Natural killer cell treated with Interleukin-12 subunit alpha and Interleukin-12 subunit beta and Interleukin-15 and Interleukin-18, amount 100 ng/mL, for 72 hours (primary cell): ENCODE data around the gene PLAA. TPM values are rescaled to one million over a fixed set of nuclear protein-coding genes. Genes with fewer than 3 reads are reported as not detected.

Source experiments
- ATAC-seq, 2 donors: fragments of 150-1000 bp; cut with Tn5 transposase in 1 of 2; sonication (Bioruptor Pico), chemical (Tn5 transposase) in 1 of 2; 2 replicates each; pipeline ENCODE4 v1.10.0; 2021
- DNase-seq: peaks from one replicate; pipeline ENCODE4 v3.0.0; 2022; ENCODE audit warnings: low spot score
- H3K27ac Mint-ChIP-seq, 2 donors: 1 replicate in 1 of 2; 2 replicates in 1 of 2; pipeline ENCODE4 v1.8.0; 2022; ENCODE audit warnings: mixed read lengths in 2 of 2, mild to moderate bottlenecking in 1 of 2, moderate library complexity in 1 of 2
- H3K27me3 Mint-ChIP-seq, 2 donors: 1 replicate in 1 of 2; 2 replicates in 1 of 2; pipeline ENCODE4 v1.8.0; 2022; ENCODE audit warnings: mixed read lengths in 2 of 2
- H3K36me3 Mint-ChIP-seq: one replicate; pipeline ENCODE4 v1.8.0; 2022; ENCODE audit warnings: mixed read lengths
- H3K4me1 Mint-ChIP-seq, 2 donors: 1 replicate in 1 of 2; 2 replicates in 1 of 2; pipeline ENCODE4 v1.8.0; 2022; ENCODE audit warnings: low read depth in 2 of 2, mixed read lengths in 2 of 2, mild to moderate bottlenecking in 1 of 2
- H3K4me3 Mint-ChIP-seq: one replicate; pipeline ENCODE4 v1.8.0; 2022; ENCODE audit warnings: mixed read lengths
- H3K9me3 Mint-ChIP-seq: 2 replicates; pipeline ENCODE4 v1.8.0; 2022; ENCODE audit warnings: mixed read lengths
- total RNA-seq, 2 donors: library from RNA; stranded (reverse); gene quantifications; one replicate each; pipeline ENCODE4 v1.2.3, GENCODE V29; 2022

Gene PLAA
- 10 to 100 TPM; 42.5 to 47.2 TPM for total RNA-seq

- peak within 1 kb of the TSS; percentile 99 to 100 for H3K27ac Mint-ChIP-seq
Observed at GRCh38 chr9:26946753-26947727, at the start of gene PLAA. TSS of gene PLAA (minus strand) at chr9:26947242. CDS start at chr9:26947045, 197 bp downstream.

GRCh38 chr9:26995810-26996209, 48.8 kb upstream of the PLAA start:
- ATAC-seq (no peak), DNase-seq (no peak)
- no peaks in the 10 kb centered on the region for H3K4me1 Mint-ChIP-seq
- H3K36me3 Mint-ChIP-seq: no peaks in the 10 kb centered on the region
- no peaks in the 10 kb centered on the region for H3K9me3 Mint-ChIP-seq
- no peaks in the 10 kb centered on the region for H3K27me3 Mint-ChIP-seq
- H3K27ac Mint-ChIP-seq: no peak overlapping the region
- H3K4me3 Mint-ChIP-seq: no peak overlapping the region

More at GRCh38 chr9:26946753-26947727, at the start of gene PLAA:
- ATAC-seq (peak; percentile 99), DNase-seq (peak; percentile 87)
- peaks cover 4 to 6% of the 10 kb centered on the region in 2 donors for H3K27me3 Mint-ChIP-seq
- H3K4me1 Mint-ChIP-seq: peaks cover 27 to 37% of the 10 kb centered on the region in 2 donors
- no peaks in the 10 kb centered on the region for H3K9me3 Mint-ChIP-seq
- peaks cover 11% of the 10 kb centered on the region for H3K36me3 Mint-ChIP-seq
- peak within 1 kb of the TSS; percentile 86 for H3K4me3 Mint-ChIP-seq

- H3K4me1 Mint-ChIP-seq: no peaks in the 10 kb centered on the region
- H3K36me3 Mint-ChIP-seq: peaks cover 12% of the 10 kb centered on the region
- no peak overlapping the region for H3K27ac Mint-ChIP-seq
- H3K4me3 Mint-ChIP-seq: no peak overlapping the region
- ATAC-seq: no peak
- DNase-seq: no peak
- no peaks in the 10 kb centered on the region for H3K9me3 Mint-ChIP-seq
- no peaks in the 10 kb centered on the region for H3K27me3 Mint-ChIP-seq
Observed at GRCh38 chr9:26983340-26983739, 36.3 kb upstream of the PLAA start.

GRCh38 chr9:26975728-26976707, 29.0 kb upstream of the PLAA start:
- H3K9me3 Mint-ChIP-seq: no peaks in the 10 kb centered on the region
- DNase-seq (no peak), ATAC-seq (no peak)
- H3K36me3 Mint-ChIP-seq: no peaks in the 10 kb centered on the region
- no peak overlapping the region for H3K27ac Mint-ChIP-seq
- no peaks in the 10 kb centered on the region for H3K27me3 Mint-ChIP-seq
- H3K4me3 Mint-ChIP-seq: no peak overlapping the region
- no peaks in the 10 kb centered on the region for H3K4me1 Mint-ChIP-seq

GRCh38 chr9:26974927-26975326, 27.9 kb upstream of the PLAA start:
- H3K4me3 Mint-ChIP-seq: no peak overlapping the region
- no peak overlapping the region for H3K27ac Mint-ChIP-seq
- no peaks in the 10 kb centered on the region for H3K27me3 Mint-ChIP-seq
- ATAC-seq (no peak), DNase-seq (no peak)
- peaks cover 3% of the 10 kb centered on the region for H3K36me3 Mint-ChIP-seq
- no peaks in the 10 kb centered on the region for H3K4me1 Mint-ChIP-seq
- H3K9me3 Mint-ChIP-seq: no peaks in the 10 kb centered on the region

GRCh38 chr9:26973989-26974388, 26.9 kb upstream of the PLAA start:
- Mint-ChIP-seq H3K9me3 (no peaks in the 10 kb centered on the region), H3K27me3 (no peaks in the 10 kb centered on the region), H3K27ac (no peak overlapping the region), H3K4me1 (no peaks in the 10 kb centered on the region), H3K4me3 (no peak overlapping the region), H3K36me3 (peaks cover 7% of the 10 kb centered on the region)
- ATAC-seq (no peak), DNase-seq (no peak)

- Mint-ChIP-seq H3K4me3 (no peak overlapping the region), H3K27ac (no peak overlapping the region), H3K36me3 (peaks cover 7% of the 10 kb centered on the region), H3K4me1 (peaks cover 0 to 3% of the 10 kb centered on the region in 2 donors), H3K9me3 (no peaks in the 10 kb centered on the region), H3K27me3 (no peaks in the 10 kb centered on the region)
- ATAC-seq (no peak), DNase-seq (no peak)
Observed at GRCh38 chr9:26971721-26972120, 24.7 kb upstream of the PLAA start.

GRCh38 chr9:26956860-26957233, 9.8 kb upstream of the PLAA start:
- Mint-ChIP-seq H3K4me1 (peaks cover 18 to 21% of the 10 kb centered on the region in 2 donors), H3K27ac (peak overlapping the region; percentile 87 to 94), H3K9me3 (no peaks in the 10 kb centered on the region), H3K27me3 (no peaks in the 10 kb centered on the region), H3K36me3 (no peaks in the 10 kb centered on the region), H3K4me3 (peak overlapping the region; percentile 83)
- ATAC-seq (no peak), DNase-seq (no peak)

GRCh38 chr9:26955921-26956859, 9.1 kb upstream of the PLAA start, which contains the start of gene IFT74:
TSS of gene IFT74 (plus strand) at chr9:26956412. CDS start at chr9:26961968, 5,556 bp downstream.
- H3K9me3 Mint-ChIP-seq: no peaks in the 10 kb centered on the region

GRCh38 chr9:26955222-26955903, 8.3 kb upstream of the PLAA start:
- peak overlapping the region; percentile 87 to 94 for H3K27ac Mint-ChIP-seq

More at GRCh38 chr9:26955921-26956859, 9.1 kb upstream of the PLAA start, which contains the start of gene IFT74:
- ATAC-seq: peak; percentile 100
- peaks cover 17 to 18% of the 10 kb centered on the region in 2 donors for H3K4me1 Mint-ChIP-seq
- H3K27me3 Mint-ChIP-seq: no peaks in the 10 kb centered on the region
- peak; percentile 96 for DNase-seq
- H3K4me3 Mint-ChIP-seq: peak within 1 kb of the TSS; percentile 83
- peak within 1 kb of the TSS; percentile 87 to 94 for H3K27ac Mint-ChIP-seq
- no peaks in the 10 kb centered on the region for H3K36me3 Mint-ChIP-seq

GRCh38 chr9:26954050-26954508, 7.0 kb upstream of the PLAA start:
- Mint-ChIP-seq H3K27me3 (peaks cover 0 to 3% of the 10 kb centered on the region in 2 donors), H3K27ac (peak overlapping the region; percentile 74 to 87), H3K4me3 (peak overlapping the region; percentile 70), H3K36me3 (no peaks in the 10 kb centered on the region), H3K9me3 (no peaks in the 10 kb centered on the region), H3K4me1 (peaks cover 16 to 18% of the 10 kb centered on the region in 2 donors)
- ATAC-seq (peak in 1 of 2 donors; percentile 69), DNase-seq (no peak)

More at GRCh38 chr9:26955222-26955903, 8.3 kb upstream of the PLAA start:
- DNase-seq: no peak
- Mint-ChIP-seq H3K4me3 (peak overlapping the region; percentile 83), H3K27me3 (no peaks in the 10 kb centered on the region), H3K36me3 (no peaks in the 10 kb centered on the region), H3K9me3 (no peaks in the 10 kb centered on the region), H3K4me1 (peaks cover 16 to 18% of the 10 kb centered on the region in 2 donors)
- no peak for ATAC-seq

GRCh38 chr9:26951794-26952193, 4.8 kb upstream of the PLAA start:
- peaks cover 4% of the 10 kb centered on the region for H3K36me3 Mint-ChIP-seq
- peaks cover 22 to 29% of the 10 kb centered on the region in 2 donors for H3K4me1 Mint-ChIP-seq
- ATAC-seq (no peak), DNase-seq (no peak)
- peaks cover 4 to 6% of the 10 kb centered on the region in 2 donors for H3K27me3 Mint-ChIP-seq
- H3K9me3 Mint-ChIP-seq: no peaks in the 10 kb centered on the region
- H3K4me3 Mint-ChIP-seq: no peak overlapping the region
- no peak overlapping the region for H3K27ac Mint-ChIP-seq
